T47D (cell line): Measurements from ENCODE around the gene SLC9A7.
A peak's percentile ranks its signal among the peaks of the same experiment; 100 is the strongest.

Experiments used
- DNase-seq, 2 experiments: peaks; one replicate each; pipeline versions ENCODE4 v3.0.0 to v3.0.0-alpha.2; 2011 to 2012; ENCODE audit warnings: low read depth in 1 of 2, low spot score in 1 of 2
- JUND ChIP-seq: IDR thresholded peaks from 2 replicates; pipeline ENCODE4 v1.6.1; 2012; ENCODE audit warnings: low read depth
- in situ Hi-C: cut with HindIII; loops from 2 replicates; pipeline ENCODE4 v1.10.0; 2016; ENCODE audit warnings: low sequenced_read_pairs, low pct_unique_long_range_greater_than_20kb

SLC9A7 gene

DNA sequence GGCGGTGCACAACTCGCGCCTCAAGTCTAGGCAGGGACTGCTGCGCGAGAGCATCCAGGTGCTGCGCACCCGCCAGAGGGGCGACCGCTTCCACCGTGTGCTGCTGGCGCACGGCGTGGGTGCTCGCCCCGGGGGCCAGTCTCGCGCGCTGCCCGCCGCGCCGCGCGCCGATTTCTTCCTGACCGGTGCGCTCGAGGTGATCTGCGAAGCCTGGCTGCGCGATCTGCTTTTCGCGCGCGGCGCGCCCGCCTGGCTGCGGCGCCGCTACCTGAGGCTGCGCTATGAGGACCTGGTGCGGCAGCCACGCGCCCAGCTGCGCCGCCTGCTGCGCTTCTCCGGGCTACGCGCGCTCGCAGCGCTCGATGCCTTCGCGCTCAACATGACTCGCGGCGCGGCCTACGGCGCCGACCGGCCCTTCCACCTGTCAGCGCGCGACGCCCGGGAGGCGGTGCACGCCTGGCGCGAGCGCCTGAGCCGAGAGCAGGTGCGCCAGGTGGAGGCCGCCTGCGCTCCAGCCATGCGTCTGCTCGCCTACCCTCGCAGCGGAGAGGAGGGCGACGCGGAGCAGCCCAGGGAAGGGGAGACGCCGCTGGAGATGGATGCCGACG, 184.0 kb downstream of the SLC9A7 start:
- no peak for TF ChIP-seq JUND
- in situ Hi-C loops, result no loop called here
- DNase-seq, result no peak

DNA sequence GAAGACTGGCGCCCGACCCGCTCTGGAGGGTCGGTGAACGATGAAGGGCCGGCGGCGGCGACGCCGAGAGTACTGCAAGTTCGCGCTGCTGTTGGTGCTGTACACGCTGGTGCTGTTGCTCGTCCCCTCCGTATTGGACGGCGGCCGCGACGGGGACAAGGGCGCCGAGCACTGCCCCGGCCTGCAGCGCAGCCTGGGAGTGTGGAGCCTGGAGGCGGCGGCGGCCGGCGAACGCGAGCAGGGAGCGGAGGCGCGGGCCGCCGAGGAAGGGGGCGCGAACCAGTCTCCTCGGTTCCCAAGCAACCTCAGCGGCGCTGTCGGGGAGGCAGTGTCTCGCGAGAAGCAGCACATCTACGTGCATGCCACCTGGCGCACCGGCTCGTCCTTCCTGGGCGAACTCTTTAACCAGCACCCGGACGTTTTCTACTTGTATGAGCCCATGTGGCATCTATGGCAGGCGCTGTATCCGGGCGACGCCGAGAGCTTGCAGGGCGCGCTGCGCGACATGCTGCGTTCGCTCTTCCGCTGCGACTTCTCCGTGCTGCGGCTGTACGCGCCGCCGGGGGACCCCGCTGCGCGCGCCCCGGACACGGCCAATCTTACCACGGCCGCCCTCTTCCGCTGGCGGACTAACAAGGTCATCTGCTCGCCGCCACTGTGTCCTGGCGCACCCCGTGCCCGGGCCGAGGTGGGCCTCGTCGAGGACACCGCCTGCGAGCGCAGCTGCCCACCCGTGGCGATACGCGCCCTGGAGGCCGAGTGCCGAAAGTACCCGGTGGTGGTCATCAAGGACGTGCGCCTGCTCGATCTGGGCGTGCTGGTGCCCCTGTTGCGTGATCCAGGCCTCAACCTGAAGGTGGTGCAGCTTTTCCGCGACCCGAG, 184.8 kb downstream of the SLC9A7 start:
- peak; percentile 50 to 73 for DNase-seq
- in situ Hi-C loops, result no loop called here
- TF ChIP-seq JUND, result no peak

DNA sequence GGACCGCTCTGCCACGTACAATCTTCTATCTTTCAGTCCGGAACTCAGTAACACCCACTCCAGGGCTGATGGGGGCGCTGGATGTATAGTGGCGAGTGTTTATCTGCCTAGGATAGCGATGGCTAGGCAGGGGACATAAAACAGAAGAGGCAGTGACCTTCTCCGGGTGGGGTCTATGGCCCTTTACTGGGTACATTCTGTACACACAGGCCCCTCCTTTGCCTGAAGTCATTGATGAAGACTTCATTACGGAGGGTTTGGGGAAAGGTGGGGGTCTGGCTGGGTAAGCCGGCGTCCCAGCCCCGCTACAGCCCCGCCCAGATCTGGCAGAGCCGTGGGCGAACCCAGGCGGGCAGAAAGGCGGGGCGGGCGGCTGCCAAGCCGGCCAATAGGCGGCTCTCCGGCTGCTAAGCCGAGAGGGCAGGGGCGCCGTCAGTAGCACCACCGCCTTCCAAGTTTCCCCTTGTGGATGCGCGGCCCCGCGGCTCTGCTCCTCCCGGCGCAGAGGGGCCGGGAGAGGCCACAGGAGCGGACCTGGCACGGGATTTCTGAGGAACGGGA, 185.5 kb downstream of the SLC9A7 start, which contains the start of gene CHST7:
CHST7 (plus strand) TSS at position 435 of the 561 bp plus-strand sequence. CDS start 167 bp downstream, outside the sequence.
- no peak for TF ChIP-seq JUND
- in situ Hi-C loops, result no loop called here
- DNase-seq, result peak; percentile 58 to 67

DNA sequence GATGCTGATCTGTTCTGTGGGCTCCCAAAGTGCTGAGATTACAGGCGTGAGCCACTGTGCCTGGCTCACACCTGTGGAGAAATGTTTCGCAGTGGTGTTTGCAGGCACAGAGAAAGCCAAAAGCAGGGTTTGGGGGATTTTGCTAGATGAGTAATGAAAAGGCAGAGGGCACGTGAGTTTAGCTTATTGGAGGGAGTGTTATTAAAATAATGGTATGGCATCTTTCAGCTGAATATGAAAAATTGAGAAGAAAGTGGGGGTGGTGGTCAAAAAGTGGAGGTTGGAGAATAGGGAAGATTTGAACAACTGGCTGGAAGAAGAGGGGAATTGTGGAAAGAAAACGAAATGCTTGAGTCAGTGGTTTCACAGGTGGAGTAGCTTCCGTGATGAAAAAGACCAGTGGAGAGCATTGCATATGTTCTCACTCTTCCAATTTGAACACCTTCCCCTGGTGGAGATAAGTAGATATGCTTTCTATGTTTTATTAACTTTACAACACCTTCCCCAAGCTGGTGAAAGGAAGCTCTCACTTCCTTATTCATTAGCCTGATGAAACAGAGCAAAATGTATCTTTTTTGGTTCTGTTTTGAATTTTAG, 186.5 kb downstream of the SLC9A7 start:
- TF ChIP-seq JUND, result no peak
- in situ Hi-C loops, result no loop called here
- DNase-seq, result no peak

DNA sequence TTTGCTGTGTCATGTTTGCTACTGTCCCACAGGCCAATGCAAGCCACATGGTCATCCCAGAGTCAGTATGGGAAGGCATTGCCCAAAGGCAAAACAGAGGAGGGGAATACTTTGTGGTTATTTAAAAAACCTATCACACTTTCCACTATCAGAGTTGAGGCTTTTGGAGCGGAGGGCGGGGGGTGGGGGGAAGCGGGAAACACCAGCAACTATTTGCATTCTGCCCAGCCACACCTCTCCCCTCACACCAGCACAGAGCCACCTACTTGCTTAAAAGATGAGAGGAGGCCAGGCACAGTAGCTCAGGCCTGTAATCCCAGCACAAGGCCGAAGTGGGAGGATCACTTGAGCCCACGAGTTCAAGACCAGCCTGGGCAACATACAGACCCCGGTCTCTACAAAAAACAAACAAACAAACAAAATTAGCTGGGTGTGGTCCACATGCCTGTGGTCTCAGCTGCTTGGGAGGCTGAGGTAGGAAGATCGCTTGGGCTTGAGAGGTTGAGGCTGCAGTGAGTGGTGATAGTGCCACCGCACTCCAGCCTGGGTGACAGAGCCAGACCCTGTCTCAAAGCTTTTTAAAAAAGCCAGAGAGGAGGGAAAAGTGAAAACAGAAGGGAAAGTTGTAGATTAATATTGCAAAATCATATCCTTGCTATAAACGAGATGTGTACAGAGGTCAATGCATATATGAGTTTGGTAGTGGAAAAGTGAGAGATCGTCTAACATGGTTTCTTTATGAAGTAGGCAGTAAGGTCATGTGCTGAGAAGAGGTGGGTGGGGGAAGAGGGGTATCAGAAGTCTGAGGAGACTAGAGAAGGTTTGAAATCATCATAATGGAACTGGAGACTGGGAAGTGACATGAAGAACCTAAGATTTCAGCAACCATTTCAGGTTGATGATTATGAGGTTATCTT, 187.2 kb downstream of the SLC9A7 start:
- DNase-seq, result no peak
- in situ Hi-C loops, result no loop called here
- no peak for TF ChIP-seq JUND

DNA sequence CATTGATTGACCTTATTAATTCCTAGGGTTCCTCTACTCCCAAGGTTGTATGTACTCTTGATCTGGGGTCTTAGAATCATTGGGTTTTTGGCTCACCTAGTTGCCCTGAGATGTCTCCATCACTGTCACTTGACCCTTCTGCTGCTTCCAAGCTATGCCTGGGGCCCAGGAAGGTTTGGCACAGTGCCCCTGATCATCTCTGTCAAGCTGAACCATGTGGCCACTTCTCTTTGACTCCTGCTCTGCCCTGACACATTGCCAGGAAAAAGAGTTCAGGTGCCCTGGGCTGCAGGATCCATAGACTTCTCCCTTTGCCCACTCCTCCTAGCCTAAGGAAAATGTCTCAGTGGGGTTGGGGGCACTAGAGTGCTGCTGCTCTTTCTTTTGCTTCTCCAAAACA, 189.3 kb downstream of the SLC9A7 start:
- TF ChIP-seq JUND, result no peak
- DNase-seq, result no peak
- in situ Hi-C loops, result no loop called here

DNA sequence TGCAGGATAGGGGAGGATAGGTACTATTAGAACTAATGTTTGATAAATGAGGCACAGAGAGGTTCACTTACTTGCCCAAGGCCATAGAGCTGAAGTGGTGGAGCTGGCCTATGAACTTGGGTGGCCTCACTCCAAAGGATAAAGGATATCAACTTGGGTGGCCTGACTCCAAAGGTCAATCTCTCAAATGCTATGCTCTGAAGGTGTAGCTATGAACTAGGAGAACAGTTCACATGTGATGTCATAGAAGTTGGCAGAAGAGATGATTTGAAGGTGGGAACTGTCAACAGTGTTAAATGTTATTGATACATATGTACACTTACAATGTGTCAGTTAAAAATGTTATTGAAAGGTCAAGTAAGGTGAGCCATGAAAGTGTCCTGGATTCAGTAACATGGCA, 191.5 kb downstream of the SLC9A7 start:
- DNase-seq, result no peak
- in situ Hi-C loops, result no loop called here
- TF ChIP-seq JUND, result no peak

DNA sequence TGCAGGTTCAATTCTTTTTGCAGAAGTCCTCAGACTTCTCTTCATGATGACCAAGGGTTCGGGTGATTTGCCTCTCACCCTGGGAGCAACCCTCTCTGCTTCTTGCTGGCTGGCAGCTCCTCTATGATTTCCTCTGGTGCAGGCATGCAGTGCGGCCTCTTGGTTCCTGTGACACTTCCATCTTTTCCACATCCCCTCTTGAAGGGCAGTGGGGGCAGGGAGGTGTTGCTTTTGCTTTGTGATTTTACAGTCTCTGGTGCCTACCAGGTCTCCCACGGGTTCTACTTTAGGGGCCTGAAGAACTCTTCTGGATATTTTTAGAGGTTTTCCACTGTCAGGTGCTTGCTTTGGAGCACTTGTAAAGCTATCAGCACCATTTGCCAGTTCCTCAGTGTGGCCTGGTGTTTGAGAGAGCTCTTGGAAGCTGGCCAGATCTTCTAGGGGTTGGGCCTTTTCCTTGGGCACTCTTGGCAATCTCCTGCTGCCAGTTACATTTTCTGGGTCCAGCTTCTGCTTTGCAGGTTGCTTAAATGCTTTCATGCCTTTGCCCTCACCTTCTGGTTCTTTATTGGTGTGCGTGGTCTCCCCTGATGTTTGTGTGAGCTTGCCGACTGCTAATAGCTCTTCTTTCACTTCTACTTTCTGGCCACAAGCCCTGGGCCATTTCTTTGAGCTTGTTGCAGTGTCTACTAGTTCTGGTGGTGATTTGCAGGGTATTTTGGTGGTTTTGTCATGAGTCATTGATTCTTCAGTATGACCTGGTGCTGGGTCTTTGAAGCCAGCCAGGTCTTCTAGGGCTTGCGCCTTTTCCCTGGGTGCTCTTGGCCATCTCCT, 196.9 kb downstream of the SLC9A7 start:
- in situ Hi-C loops, result no loop called here
- DNase-seq, result no peak
- no peak for TF ChIP-seq JUND

DNA sequence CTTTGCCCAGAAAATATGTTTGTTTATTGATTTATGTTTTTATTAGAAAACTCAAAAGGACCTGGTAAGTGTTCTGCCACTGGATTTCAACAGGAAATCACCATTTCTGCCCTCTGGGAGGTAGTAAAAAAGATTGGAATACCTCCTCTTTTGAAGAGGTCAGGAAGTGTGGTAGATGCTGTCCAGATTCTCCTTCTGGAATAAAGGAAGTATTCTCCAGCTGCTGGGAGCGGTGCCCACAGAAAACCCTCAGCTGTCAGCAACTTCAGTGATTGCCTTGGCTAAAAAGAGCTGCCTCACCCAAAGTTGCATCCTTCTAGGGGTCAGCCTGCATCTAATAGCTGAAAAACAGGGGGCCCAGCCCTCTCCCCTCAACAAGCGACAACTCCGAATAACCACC, 199.9 kb downstream of the SLC9A7 start:
- in situ Hi-C loops, result no loop called here
- TF ChIP-seq JUND, result no peak
- no peak for DNase-seq

DNA sequence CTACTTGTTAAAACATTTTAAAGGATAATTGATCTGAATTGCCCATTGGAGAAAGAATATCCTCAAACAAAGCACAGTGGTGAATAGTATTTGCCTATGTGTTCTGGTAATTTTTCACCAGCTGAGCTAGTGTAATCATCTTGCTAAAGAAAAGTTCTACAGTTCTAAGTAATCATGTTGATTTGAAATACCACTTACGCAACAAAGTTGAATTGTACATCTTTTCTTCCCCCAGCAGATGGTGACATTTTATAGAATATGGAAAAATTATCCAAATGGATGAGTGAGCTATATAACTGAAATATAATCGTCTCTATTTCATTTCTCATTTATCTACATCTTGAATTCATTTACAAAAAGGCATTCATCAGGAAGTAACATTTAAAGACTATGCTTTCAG, 204.0 kb downstream of the SLC9A7 start:
- in situ Hi-C loops, result no loop called here
- DNase-seq, result peak in 1 of 2 experiments; percentile 48
- no peak for TF ChIP-seq JUND

DNA sequence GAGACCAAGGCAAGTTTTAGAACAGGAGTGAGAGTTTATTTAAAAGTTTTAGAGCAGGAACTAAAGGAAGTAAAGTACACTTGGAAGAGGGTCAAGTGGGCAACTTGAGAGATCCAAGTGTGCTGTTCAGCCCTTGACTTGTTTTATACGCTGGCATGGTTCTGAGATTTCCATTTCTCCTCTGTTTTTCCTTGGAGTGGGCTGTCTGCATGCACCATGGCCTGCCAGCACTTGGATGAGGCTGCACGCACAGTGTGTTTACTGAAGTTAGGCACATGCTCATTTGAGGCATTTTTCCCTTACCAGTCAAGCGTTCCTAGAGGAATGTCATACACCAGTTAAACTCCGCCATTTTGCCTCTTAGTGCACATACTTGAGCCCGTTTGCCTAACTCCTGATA, 205.0 kb downstream of the SLC9A7 start:
- TF ChIP-seq JUND, result no peak
- DNase-seq, result no peak
- in situ Hi-C loops, result no loop called here
